RKO (cell line): ENCODE data around the gene APBA2.

Source experiments
- DNase-seq: peaks from one replicate; pipeline ENCODE4 v3.0.0-alpha.2; 2016; ENCODE audit warnings: low spot score

APBA2 gene

GRCh38 chr15:28896951-28897350 is 11.2 kb downstream of the APBA2 start:
- peak; percentile 44 for DNase-seq

GRCh38 chr15:28897861-28898585 is 12.2 kb downstream of the APBA2 start:
- no peak for DNase-seq

- DNase-seq: no peak
Measured at GRCh38 chr15:28899061-28899738, 13.4 kb downstream of the APBA2 start.

GRCh38 chr15:28900041-28900891 is 14.5 kb downstream of the APBA2 start:
- no peak for DNase-seq

- no peak for DNase-seq
Measured at GRCh38 chr15:28900892-28901586, 15.3 kb downstream of the APBA2 start.

GRCh38 chr15:28901587-28901980 is 15.8 kb downstream of the APBA2 start:
- no peak for DNase-seq

GRCh38 chr15:28901987-28902745 is 16.4 kb downstream of the APBA2 start:
- DNase-seq: no peak

- no peak for DNase-seq
Measured at GRCh38 chr15:28902856-28903255, 17.1 kb downstream of the APBA2 start.

- no peak for DNase-seq
Measured at GRCh38 chr15:28903555-28903954, 17.8 kb downstream of the APBA2 start.

GRCh38 chr15:28904003-28904402 is 18.2 kb downstream of the APBA2 start:
- DNase-seq: no peak

- no peak for DNase-seq
Measured at GRCh38 chr15:28904541-28905315, 19.0 kb downstream of the APBA2 start.

- no peak for DNase-seq
Measured at GRCh38 chr15:28907338-28907960, 21.7 kb downstream of the APBA2 start.

- DNase-seq: no peak
Measured at GRCh38 chr15:28909958-28910500, 24.3 kb downstream of the APBA2 start.

GRCh38 chr15:28911310-28911931 is 25.6 kb downstream of the APBA2 start:
- DNase-seq: no peak

GRCh38 chr15:28912422-28912821 is 26.6 kb downstream of the APBA2 start:
- DNase-seq: no peak

- no peak for DNase-seq
Measured at GRCh38 chr15:28913171-28913765, 27.5 kb downstream of the APBA2 start.

GRCh38 chr15:28914046-28914445 is 28.3 kb downstream of the APBA2 start:
- no peak for DNase-seq

GRCh38 chr15:28914483-28915023 is 28.8 kb downstream of the APBA2 start:
- DNase-seq: no peak
